Mononuclear cell (primary cell): Measurements from ENCODE around the gene TMEM61. TPM values are rescaled to one million over a fixed set of nuclear protein-coding genes. Genes with fewer than 3 reads are reported as not detected.
"Not testable (repeated sequence)": the region's sequence is repeated elsewhere in the genome, so short reads cannot be mapped to it uniquely, and the experiment has no call there.

Experiments used
- H3K27me3 ChIP-seq: 2 replicates; pipeline ENCODE4 v1.6.0; 2011; ENCODE audit warnings: low read length, control low read depth; ENCODE audit not compliant: insufficient read depth
- H3K4me1 ChIP-seq: 2 replicates; pipeline ENCODE4 v1.5.1; 2011; ENCODE audit warnings: mild to moderate bottlenecking, low read length, control low read depth; ENCODE audit not compliant: insufficient read depth
- H3K4me3 ChIP-seq: 2 replicates; pipeline ENCODE4 v1.5.1; 2011; ENCODE audit warnings: mild to moderate bottlenecking, low read length, moderate library complexity
- H3K9me3 ChIP-seq: 2 replicates; pipeline ENCODE4 v1.5.1; 2011; ENCODE audit warnings: low read depth, mild to moderate bottlenecking, control low read depth, low read length
- total RNA-seq: library from RNA; depleted of rRNA; stranded (reverse); fragments of >200 nt; gene quantifications from one replicate; pipeline ENCODE4 v1.2.3, GENCODE V29; 2012

The TMEM61 gene
- total RNA-seq, 1 donor = not detected

DNA sequence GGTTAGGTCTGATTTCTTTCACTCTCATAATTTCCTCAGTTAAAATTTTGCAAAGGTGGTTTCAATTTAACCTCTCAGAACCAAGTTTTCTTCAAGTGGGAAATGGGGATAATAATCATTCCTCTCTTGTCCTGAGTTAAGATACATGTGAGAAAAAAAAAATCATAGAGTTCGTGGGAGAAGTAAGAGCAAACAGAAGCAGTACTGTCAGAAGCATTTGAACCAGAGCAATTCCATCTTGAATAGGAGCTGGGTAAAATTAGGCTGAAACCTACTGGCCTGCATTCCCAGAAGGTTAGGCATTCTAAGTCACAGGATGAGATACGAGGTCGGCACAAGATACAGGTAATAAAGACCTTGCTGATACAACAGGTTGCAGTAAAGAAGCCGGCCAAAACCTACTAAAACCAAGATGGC is 28.6 kb upstream of the TMEM61 start:
- Histone ChIP-seq H3K9me3 (no peaks in the 10 kb centered on the region), H3K4me1 (peaks cover 36% of the 10 kb centered on the region), H3K27me3 (no peaks in the 10 kb centered on the region), H3K4me3 (no peak overlapping the region)

DNA sequence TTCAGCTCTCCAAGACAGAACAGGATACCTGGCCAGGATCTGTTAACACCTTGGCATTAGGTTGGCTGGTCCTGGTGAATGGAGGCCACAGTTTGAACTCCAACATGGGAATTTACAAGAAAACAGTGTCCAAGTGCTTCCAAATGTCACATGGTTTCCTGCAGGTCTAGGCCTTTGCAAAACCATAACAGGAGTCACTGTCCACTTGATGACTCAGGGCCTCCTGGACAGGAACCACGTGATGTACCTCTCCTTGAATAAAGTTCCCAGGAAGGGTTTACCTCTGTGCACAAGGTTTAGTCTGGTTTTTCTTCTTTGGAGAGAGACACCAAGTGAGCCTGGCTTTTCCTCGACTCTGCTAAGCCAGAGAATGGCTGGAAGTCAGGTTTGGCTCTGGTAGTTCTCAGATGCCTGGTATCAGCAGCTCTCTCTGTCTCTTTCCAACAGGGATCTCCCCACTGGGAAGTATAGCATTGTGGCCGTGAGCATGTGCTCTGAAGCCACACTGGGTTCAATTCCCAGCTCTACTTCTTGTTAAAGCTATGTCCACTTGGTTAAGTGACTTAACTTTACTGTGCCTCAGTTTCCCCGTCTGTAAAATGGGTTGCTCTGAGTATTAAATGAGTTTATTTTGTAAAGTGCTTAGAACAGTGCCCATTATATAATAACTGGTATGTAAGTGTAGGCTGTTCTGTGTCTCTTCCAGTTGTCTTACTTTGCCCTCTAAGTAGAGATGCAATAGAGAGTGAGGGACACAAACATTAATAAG is 27.3 kb upstream of the TMEM61 start:
- Histone ChIP-seq H3K9me3 (peaks cover 7% of the 10 kb centered on the region), H3K27me3 (peaks cover 2% of the 10 kb centered on the region), H3K4me1 (peaks cover 28% of the 10 kb centered on the region), H3K4me3 (no peak overlapping the region)

DNA sequence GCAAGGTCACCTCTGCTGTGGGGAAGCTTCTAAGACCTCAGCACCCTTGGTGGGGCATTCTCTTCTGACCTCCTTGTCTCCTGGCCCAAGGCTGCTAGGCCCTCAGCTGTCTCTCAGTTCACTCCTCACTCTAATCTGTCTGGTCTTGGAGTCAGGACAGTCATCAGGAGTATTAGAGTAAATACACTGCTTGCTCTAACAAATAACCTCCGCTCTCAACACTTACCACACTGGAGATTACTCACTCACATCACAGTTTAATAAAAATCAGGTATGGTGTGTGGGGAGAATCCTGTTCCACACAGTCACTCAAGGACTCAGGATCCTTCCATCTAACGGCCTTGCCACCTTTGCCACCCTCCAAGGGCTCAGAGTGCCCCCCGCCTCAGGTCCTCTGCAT is 26.6 kb upstream of the TMEM61 start:
- Histone ChIP-seq H3K4me3 (no peak overlapping the region), H3K9me3 (peaks cover 7% of the 10 kb centered on the region), H3K4me1 (peaks cover 21% of the 10 kb centered on the region), H3K27me3 (peaks cover 2% of the 10 kb centered on the region)

DNA sequence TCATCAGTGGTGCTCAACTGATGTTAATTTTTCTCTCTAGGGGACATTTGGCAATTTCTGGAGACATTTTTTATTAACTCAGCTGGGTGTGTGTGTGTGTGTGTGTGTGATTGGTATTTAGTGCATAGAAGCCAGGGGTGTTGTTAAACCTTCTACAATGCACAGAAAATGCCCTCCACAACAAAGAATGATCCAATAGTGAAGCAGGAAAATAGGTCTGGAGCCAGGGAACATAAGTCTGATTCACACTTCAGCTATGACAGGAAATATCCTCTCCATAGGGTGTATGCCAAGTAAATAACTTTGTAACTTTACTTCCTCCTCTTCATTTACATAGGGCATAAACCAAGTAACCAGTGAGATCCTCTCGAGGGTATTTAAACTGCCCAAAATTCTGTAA is 25.1 kb upstream of the TMEM61 start:
- peaks cover 14% of the 10 kb centered on the region for H3K4me1 ChIP-seq
- peaks cover 2% of the 10 kb centered on the region for H3K27me3 ChIP-seq
- H3K9me3 ChIP-seq = peaks cover 7% of the 10 kb centered on the region

DNA sequence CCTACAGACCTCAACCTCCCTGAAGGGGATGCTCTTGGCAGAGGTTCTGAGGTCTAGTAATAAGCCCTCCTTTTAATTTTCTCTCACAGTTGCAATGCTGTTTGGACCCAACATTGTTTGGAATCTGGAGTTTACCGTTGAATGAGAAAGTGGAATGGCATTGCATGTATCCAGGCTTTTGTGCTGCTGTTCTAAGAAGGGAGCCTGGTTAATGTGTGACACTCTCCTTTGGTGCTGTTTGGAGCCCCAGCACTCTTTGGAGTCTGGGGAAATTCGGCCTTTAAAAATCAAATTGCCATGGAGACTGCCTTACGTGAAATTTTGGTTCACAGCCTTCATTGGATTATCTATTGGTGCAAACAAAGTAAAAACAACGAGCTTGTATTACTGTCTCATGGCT is 23.7 kb upstream of the TMEM61 start:
- peaks cover 7% of the 10 kb centered on the region for H3K9me3 ChIP-seq
- H3K4me1 ChIP-seq = peaks cover 7% of the 10 kb centered on the region
- H3K4me3 ChIP-seq = no peak overlapping the region
- peaks cover 2% of the 10 kb centered on the region for H3K27me3 ChIP-seq

More for the DNA sequence above, 25.1 kb upstream of the TMEM61 start:
- no peak overlapping the region for H3K4me3 ChIP-seq

DNA sequence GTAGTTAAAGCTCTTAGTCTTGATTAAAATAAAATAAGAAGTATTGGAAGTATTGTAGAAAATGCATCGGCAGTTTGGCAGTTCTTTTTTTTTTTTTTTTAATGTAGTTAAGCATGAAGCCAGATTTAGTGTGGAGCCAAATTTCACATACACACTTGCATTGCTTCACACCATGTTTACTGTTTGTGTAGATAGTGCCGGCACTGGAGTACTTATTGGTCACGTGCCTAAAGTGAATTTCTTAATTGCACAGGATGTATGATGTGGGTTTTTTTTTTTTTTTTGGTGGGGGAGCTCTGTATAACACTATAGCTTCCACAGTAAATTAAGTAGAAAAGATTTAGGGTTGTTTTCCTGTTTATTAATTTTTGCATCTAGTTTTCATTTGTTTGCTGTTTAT is 21.2 kb upstream of the TMEM61 start:
- Histone ChIP-seq H3K4me1 (no peaks in the 10 kb centered on the region), H3K27me3 (peaks cover 2% of the 10 kb centered on the region), H3K9me3 (peaks cover 7% of the 10 kb centered on the region), H3K4me3 (no peak overlapping the region)

DNA sequence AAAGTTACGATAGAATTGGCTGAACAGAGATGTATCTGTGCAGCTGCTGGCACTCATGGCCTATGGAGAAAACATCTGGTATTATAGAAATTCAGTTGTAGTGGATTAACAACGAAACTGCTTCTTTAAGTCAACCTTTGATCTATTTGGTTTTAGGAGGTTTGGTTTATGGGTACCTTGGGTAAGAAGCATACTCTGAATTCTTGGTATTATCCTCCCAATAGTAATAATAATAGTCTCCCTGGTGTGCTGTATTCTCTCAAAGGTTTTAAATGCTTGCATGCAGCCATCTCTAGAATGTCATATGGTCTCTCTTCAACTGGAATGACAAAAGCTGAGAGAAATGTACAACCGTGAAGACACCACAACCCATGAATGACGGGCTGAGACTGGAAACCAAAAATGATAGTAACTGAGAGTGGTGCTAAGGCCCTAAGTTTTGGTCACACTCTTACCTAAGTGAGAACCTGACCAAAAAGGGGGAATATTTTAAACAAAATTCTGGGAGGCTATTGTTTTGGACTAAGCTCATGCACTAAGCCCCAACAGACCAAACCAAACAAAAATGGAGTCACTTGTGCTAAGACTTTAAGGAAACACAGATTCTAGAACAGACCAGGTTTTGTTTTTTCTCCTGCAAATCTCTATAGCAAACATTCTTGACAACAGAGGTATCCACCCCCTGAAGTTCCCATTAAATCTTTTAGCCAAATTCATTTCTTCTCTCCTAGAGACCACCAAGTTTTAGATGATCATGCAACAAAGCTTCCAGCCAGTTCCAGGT is 17.6 kb upstream of the TMEM61 start:
- H3K4me1 ChIP-seq = peaks cover 33% of the 10 kb centered on the region
- H3K4me3 ChIP-seq = no peak overlapping the region
- H3K9me3 ChIP-seq = peaks cover 3% of the 10 kb centered on the region
- H3K27me3 ChIP-seq = no peaks in the 10 kb centered on the region

DNA sequence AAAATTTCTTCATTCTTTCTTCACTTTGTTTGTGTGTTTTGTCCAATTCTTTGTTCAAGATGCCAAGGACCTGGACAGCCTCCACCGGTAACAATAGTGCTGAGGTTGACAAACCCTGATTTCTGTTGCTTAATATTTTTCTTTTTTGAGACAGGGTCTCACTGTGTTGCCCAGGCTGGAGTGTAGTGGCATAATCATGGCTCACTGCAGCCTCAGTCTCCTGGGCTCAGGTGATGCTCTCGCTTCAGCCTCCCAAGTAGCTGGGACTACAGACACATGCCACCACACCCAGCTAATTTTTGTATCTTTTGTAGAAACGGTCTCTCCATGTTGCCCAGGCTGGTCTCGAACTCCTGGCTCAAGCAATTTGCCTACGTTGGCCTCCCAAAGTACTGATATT is 16.6 kb upstream of the TMEM61 start:
- H3K4me3 ChIP-seq, H3K9me3 ChIP-seq: not testable (repeated sequence)
- peaks cover 33% of the 10 kb centered on the region for H3K4me1 ChIP-seq

DNA sequence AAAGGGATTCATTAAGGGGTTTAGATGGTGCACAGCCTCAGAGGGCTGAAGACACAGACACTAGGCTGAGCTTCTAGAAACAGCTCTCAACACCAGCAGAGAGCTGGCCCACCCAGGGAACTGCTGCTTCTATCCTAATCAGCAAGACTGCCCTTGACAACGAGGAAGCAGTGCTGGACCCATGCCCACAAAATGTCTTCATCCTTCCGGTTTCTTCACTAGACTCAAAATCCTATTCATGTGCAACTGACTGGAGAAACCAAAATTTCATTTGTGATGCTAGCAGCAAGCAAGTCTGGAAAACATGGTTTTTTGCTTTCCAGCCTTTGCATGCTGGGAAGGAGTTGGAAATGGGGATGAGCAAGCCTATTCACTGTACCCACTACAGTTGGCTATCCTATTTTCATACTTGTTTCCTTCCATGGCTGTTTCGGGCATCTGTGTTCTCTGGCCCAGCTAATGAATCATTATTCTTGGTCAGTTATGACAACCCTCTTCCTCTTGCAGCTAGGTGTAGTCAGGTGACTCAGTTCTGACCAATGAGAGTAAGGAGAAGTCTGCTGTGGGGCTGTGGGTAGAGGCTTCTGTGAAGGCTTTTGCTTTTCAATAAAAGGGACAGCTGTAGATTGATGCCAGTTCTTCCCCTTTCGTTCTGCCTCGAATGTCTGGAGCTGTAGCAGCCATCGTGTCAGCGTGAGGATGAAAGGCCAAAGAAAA is 14.6 kb upstream of the TMEM61 start:
- Histone ChIP-seq H3K9me3 (no peaks in the 10 kb centered on the region), H3K27me3 (no peaks in the 10 kb centered on the region), H3K4me3 (no peak overlapping the region), H3K4me1 (peaks cover 33% of the 10 kb centered on the region)

More for the DNA sequence above, 16.6 kb upstream of the TMEM61 start:
- H3K27me3 ChIP-seq = not testable (repeated sequence)

DNA sequence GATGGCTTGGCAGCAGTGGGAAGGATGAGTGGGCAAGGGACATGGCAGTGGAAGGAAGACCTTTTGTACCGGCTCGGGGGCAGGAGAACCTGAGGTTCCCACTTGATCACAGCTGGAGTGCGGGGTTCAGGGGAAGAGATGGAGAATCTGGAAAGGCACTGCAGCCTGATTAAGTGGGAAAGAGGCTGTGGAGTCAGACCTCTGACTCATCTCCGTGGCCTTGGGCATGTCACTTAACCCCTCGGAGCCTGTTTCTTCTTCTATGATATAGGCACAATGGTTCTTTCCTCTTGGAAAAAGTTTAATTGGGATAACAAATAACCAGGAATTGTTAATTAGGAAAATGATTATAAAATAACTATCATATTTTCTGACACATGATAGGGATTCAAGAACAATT is 13.1 kb upstream of the TMEM61 start:
- peaks cover 33% of the 10 kb centered on the region for H3K4me1 ChIP-seq
- no peak overlapping the region for H3K4me3 ChIP-seq
- no peaks in the 10 kb centered on the region for H3K27me3 ChIP-seq
- no peaks in the 10 kb centered on the region for H3K9me3 ChIP-seq

DNA sequence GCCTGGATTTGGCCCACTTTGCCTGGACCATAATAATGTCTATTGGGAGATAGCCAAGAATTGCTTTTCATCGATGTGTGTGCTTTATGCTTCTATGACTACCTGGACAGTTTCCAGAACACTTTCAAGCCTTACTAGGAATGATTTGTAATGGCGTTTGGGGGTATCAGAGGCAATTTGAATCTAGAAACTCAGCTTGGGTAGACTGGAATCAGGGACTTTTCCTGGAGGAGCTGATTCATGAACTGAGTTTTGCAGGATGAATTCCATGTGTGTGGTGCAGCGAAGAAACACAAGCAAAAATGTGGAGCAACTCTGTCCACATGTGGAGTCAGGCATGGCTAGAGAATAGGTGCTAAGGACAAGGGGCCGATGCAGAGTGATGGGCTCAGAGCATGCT is 11.9 kb upstream of the TMEM61 start:
- no peaks in the 10 kb centered on the region for H3K9me3 ChIP-seq
- no peak overlapping the region for H3K4me3 ChIP-seq
- peaks cover 3% of the 10 kb centered on the region for H3K27me3 ChIP-seq
- peaks cover 33% of the 10 kb centered on the region for H3K4me1 ChIP-seq

DNA sequence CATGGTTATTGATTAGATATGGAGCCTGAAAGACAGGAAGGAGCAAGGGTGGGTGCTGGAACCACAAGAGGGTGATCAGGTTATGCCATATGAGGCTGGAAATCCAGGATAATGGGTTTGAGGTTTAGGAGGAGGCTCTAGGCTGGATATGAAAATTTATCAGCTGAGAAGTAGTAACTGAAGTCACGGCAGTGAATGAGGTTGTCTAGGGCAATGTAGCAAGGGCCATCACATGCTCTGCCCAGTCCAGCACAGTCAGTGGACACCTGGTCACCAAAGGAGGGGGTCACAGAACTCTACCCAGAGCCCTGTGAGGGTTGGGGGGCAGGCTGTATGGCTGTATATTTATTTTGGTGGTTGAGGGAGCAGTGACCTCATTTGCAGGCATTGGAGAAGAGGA is 10.5 kb upstream of the TMEM61 start:
- Histone ChIP-seq H3K27me3 (peaks cover 4% of the 10 kb centered on the region), H3K9me3 (no peaks in the 10 kb centered on the region), H3K4me1 (peaks cover 29% of the 10 kb centered on the region), H3K4me3 (no peak overlapping the region)

DNA sequence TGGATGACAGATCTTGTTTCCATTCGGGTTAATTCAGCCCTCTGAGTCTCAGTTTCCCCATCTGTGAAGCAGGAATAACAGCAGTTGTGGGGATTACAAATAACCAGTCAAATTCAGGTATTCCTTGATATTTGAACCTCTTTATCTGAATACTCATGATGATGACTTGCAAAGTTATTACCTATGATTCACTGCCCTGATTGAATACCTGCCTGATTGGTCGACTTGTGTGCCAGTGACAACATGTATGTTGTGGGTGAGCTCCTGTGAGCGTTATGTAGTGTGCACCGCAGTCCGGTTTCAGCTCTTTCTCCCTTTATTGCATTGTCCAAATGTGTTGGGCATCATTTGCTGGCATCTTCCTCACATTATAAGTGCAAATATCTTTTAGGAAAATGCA is 9.5 kb upstream of the TMEM61 start:
- peaks cover 9% of the 10 kb centered on the region for H3K27me3 ChIP-seq
- H3K4me3 ChIP-seq = no peak overlapping the region
- no peaks in the 10 kb centered on the region for H3K9me3 ChIP-seq
- H3K4me1 ChIP-seq = peaks cover 19% of the 10 kb centered on the region

DNA sequence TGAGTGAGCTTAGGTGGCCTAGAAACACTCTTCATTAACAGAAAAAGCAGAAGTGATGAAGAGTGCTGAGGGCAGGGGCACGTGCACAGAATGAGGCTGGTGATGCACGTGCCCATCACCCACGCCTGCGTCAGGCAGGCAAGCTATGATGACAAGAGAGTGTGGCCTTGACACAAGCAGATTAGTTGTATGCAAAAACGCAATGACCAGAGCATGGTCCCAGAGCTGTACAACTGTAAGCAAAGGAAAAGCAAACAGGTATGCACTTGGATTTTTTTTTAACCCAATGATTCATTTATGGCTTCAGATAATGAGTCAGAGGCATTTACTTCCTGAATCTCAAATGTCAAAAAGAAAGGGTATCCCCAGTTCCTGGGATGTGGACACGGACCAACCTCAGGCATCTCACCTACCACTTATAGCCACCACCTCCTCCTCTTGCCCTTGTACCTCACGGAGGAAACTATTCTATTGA is 9.1 kb upstream of the TMEM61 start:
- no peak overlapping the region for H3K4me3 ChIP-seq
- peaks cover 14% of the 10 kb centered on the region for H3K4me1 ChIP-seq
- peaks cover 9% of the 10 kb centered on the region for H3K27me3 ChIP-seq
- no peaks in the 10 kb centered on the region for H3K9me3 ChIP-seq

DNA sequence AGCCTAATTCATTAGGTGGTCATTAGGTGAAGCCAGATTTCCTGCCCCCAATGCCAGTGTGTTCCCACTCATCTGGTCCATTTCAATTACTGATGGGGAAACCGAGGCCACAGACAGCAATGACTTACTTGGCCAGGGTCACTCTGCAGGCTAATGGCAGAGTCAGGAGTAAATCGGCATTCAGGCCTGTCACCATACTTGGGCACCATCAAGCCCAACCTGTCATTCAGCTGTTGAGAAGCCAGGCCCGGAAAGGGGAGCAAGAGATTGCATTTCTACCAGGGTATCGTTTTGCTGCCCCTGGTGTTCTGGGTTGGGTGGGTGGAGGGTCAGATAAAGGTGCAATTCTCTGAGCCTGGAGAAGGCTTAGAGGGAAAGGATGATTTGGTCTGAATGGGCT is 8.0 kb upstream of the TMEM61 start:
- peaks cover 3% of the 10 kb centered on the region for H3K4me1 ChIP-seq
- no peaks in the 10 kb centered on the region for H3K9me3 ChIP-seq
- H3K4me3 ChIP-seq = no peak overlapping the region
- H3K27me3 ChIP-seq = peaks cover 9% of the 10 kb centered on the region
